SK-N-SH (cell line): Measurements from ENCODE around the gene SCAANT1. TPM values are rescaled to one million over a fixed set of nuclear protein-coding genes. Genes with fewer than 3 reads are reported as not detected.

Source experiments
- CTCF ChIA-PET: fragments of 300-600, 350-600 bp; formaldehyde crosslinking; extraction: SDS; loops from one replicate; lab custom pipeline; 2021; lab: Yijun Ruan, JAX
- POLR2A ChIA-PET: fragments of 350-600 bp; sonication (Branson Sonifier 250); formaldehyde crosslinking; extraction: SDS; loops from one replicate; lab custom pipeline; 2020; ENCODE audit warnings: antibody characterized with exemption, inconsistent platforms; lab: Yijun Ruan, JAX
- DNase-seq: peaks from one replicate; pipeline ENCODE4 v3.0.0; 2012
- H2AFZ ChIP-seq: fragments of 200-600 bp; sonication (generic); 2 replicates; pipeline ENCODE4 v1.8.1; 2016; ENCODE audit warnings: antibody characterized with exemption, mild to moderate bottlenecking, low read depth
- H3F3A ChIP-seq: fragments of 200-600 bp; sonication (generic); replicated peaks from 2 replicates; pipeline ENCODE3; 2016; ENCODE audit warnings: antibody characterized with exemption, mild to moderate bottlenecking; ENCODE audit not compliant: insufficient read depth
- H3K27ac ChIP-seq, 2 experiments: fragments of 200-500 bp in 1 of 2; fragments of 200-600 bp in 1 of 2; sonication (Bioruptor generic) in 1 of 2; sonication (generic), shearing (Covaris generic) in 1 of 2; 2 replicates each; pipeline versions ENCODE4 v1.5.1 to v1.6.1; 2014 to 2016; ENCODE audit warnings: low read depth in 2 of 2, inconsistent platforms in 1 of 2, low read length in 1 of 2, mild to moderate bottlenecking in 1 of 2, mixed read lengths in 1 of 2
- H3K27me3 ChIP-seq: fragments of 200-600 bp; sonication (generic), shearing (Covaris generic); 2 replicates; pipeline ENCODE4 v1.6.1; 2016; ENCODE audit warnings: mixed run types; ENCODE audit not compliant: insufficient read depth
- H3K36me3 ChIP-seq, 2 experiments: fragments of 200-500 bp in 1 of 2; fragments of 200-600 bp in 1 of 2; sonication (Bioruptor generic) in 1 of 2; sonication (generic) in 1 of 2; replicated peaks in 1 of 2; 2 replicates each; pipeline versions ENCODE3 to v1.5.1; 2014 to 2016; ENCODE audit warnings: low read length in 1 of 2, mild to moderate bottlenecking in 1 of 2; ENCODE audit not compliant: insufficient read depth in 2 of 2, control insufficient read depth in 1 of 2
- H3K4me1 ChIP-seq, 2 experiments: fragments of 200-500 bp in 1 of 2; fragments of 200-600 bp in 1 of 2; sonication (Bioruptor generic) in 1 of 2; sonication (generic), shearing (Covaris generic) in 1 of 2; 2 replicates each; pipeline versions ENCODE4 v1.5.1 to v1.6.1; 2014 to 2016; ENCODE audit warnings: low read depth in 1 of 2, low read length in 1 of 2, mixed run types in 1 of 2; ENCODE audit not compliant: insufficient read depth in 2 of 2, control insufficient read depth in 1 of 2
- H3K4me2 ChIP-seq: fragments of 200-600 bp; sonication (generic), shearing (Covaris generic); 2 replicates; pipeline ENCODE4 v1.6.1; 2017; ENCODE audit warnings: mixed run types
- H3K4me3 ChIP-seq, 2 experiments: fragments of 200-500 bp in 1 of 2; fragments of 200-600 bp in 1 of 2; sonication (Bioruptor generic) in 1 of 2; sonication (generic), shearing (Covaris generic) in 1 of 2; 2 replicates each; pipeline versions ENCODE4 v1.5.1 to v1.8.1; 2014 to 2016; ENCODE audit warnings: low read depth in 2 of 2, inconsistent platforms in 1 of 2, low read length in 1 of 2, mild to moderate bottlenecking in 1 of 2, mixed read lengths in 1 of 2, moderate library complexity in 1 of 2
- H3K79me2 ChIP-seq: fragments of 200-600 bp; sonication (generic); 2 replicates; pipeline ENCODE4 v1.8.1; 2017; ENCODE audit warnings: mild to moderate bottlenecking; ENCODE audit not compliant: insufficient read depth
- H3K9ac ChIP-seq: fragments of 200-600 bp; sonication (generic); 2 replicates; pipeline ENCODE4 v1.6.1; 2017; ENCODE audit warnings: mixed run types
- H3K9me2 ChIP-seq: fragments of 200-600 bp; sonication (generic); 2 replicates; pipeline ENCODE4 v1.6.1; 2017; ENCODE audit warnings: mixed run types
- H3K9me3 ChIP-seq: fragments of 200-600 bp; sonication (generic); 2 replicates; pipeline ENCODE4 v1.6.1; 2017; ENCODE audit warnings: mixed run types, mild to moderate bottlenecking, moderate library complexity
- H4K20me1 ChIP-seq: fragments of 200-600 bp; sonication (generic); 2 replicates; pipeline ENCODE4 v1.6.1; 2017; ENCODE audit warnings: mild to moderate bottlenecking, mixed run types; ENCODE audit not compliant: insufficient read depth
- EP300 ChIP-seq, 2 experiments: IDR thresholded peaks; 2 replicates each; pipeline versions ENCODE4 v1.4.0 to v1.6.1; 2012; ENCODE audit warnings: borderline replicate concordance in 1 of 2, low read depth in 1 of 2, low read length in 1 of 2
- FOXM1 ChIP-seq: IDR thresholded peaks from 2 replicates; pipeline ENCODE4 v1.4.0; 2012; ENCODE audit warnings: low read depth, mild to moderate bottlenecking
- GATA2 ChIP-seq: sonication (generic); formaldehyde crosslinking; IDR thresholded peaks from 2 replicates; pipeline ENCODE4 v1.5.0; 2020; ENCODE audit warnings: mild to moderate bottlenecking, missing genetic modification reagents
- MEF2A ChIP-seq: IDR thresholded peaks from 2 replicates; pipeline ENCODE4 v1.4.0; 2012; ENCODE audit warnings: low read depth, borderline replicate concordance
- NRF1 ChIP-seq: IDR thresholded peaks from 2 replicates; pipeline ENCODE4 v1.6.1; 2012; ENCODE audit warnings: low read depth, mild to moderate bottlenecking, low read length
- RFX5 ChIP-seq: IDR thresholded peaks from 2 replicates; pipeline ENCODE4 v1.6.1; 2012; ENCODE audit warnings: mild to moderate bottlenecking, improper control_type of control experiment, low read length
- SIN3A ChIP-seq: IDR thresholded peaks from 2 replicates; pipeline ENCODE4 v1.6.1; 2012; ENCODE audit warnings: low read depth, mild to moderate bottlenecking, low read length, moderate library complexity, borderline replicate concordance
- TCF12 ChIP-seq: IDR thresholded peaks from 2 replicates; pipeline ENCODE4 v1.4.0; 2012
- USF2 ChIP-seq: fragments of 150-350 bp; IDR thresholded peaks from 2 replicates; pipeline ENCODE4 v1.6.1; 2017; ENCODE audit warnings: antibody characterized with exemption, low read length, low read depth, borderline replicate concordance
- WGBS: methylation state at CpG from one replicate; pipeline ENCODE4 v1.1.6; 2017; ENCODE audit warnings: low lambda C conversion rate; 5-methylcytosine and 5-hydroxymethylcytosine counted together
- polyA plus RNA-seq, 3 experiments: library from polyadenylated mRNA; depleted of rRNA; stranded (reverse); fragments of >200 nt; gene quantifications; 2 replicates each; pipeline ENCODE4 v1.2.3, GENCODE V29; 2012
- TF ChIP-seq, protein P1 (sequence below): IDR thresholded peaks from 2 replicates; pipeline ENCODE4 v1.4.0; 2012; ENCODE audit warnings: low read depth, borderline replicate concordance
- TF ChIP-seq, protein P2 (sequence below): IDR thresholded peaks from 2 replicates; pipeline ENCODE4 v1.4.0; 2012; ENCODE audit warnings: low read depth

Gene SCAANT1
- polyA plus RNA-seq, 1 of the 3 experiments (the other 2 are of a cell fraction), result not detected

DNA sequence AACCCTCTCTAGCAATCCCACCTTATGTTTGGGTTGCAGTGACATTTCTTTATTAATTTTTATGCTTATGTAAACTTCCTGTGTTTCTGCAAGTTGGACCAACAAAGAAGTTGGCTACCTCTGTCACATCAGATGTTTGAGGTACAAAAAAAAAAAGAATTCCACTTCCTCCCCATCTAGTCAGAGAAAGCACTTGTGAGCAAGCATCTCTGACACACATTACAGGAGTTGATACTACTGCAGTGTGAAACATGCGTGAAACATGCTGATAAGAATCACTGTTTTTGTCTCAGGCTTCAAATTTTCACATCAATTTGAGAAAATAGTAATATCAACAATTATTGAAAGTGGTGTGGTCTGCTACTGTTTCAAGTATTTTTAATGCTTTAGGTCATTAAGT lies 1.3 kb downstream of the SCAANT1 start:
- Histone ChIP-seq H3K9me3 (no peaks in the 10 kb centered on the region), H3K4me2 (peak overlapping the region; percentile 96), H3K4me1 (peaks cover 13 to 18% of the 10 kb centered on the region in 2 experiments), H3K79me2 (peaks cover 51% of the 10 kb centered on the region), H3K9me2 (no peaks in the 10 kb centered on the region), H2AFZ (no peak overlapping the region), H3K9ac (peak overlapping the region; percentile 81; the same call in 1 of the 2 replicates), H3K27me3 (no peaks in the 10 kb centered on the region), H3F3A (peaks cover 14% of the 10 kb centered on the region), H3K36me3 (peaks cover 4 to 10% of the 10 kb centered on the region in 2 experiments), H4K20me1 (peaks cover 8% of the 10 kb centered on the region; the same call in 1 of the 2 replicates), H3K27ac (peak overlapping the region in 1 of 2 experiments; percentile 86; a peak in 2 of 4 replicates), H3K4me3 (peak overlapping the region in 1 of 2 experiments; percentile 68; a peak in 3 of 4 replicates)
- no peak for DNase-seq
- TF ChIP-seq GATA2 (CRISPR knock-in tag), result no peak
- TF ChIP-seq USF2, result no peak
- TF ChIP-seq NRF1, result no peak
- TF ChIP-seq FOXM1, result no peak
- no peak for TF ChIP-seq SIN3A
- TF ChIP-seq MEF2A, result no peak
- TF ChIP-seq TCF12, result no peak
- TF ChIP-seq, protein P1, sequence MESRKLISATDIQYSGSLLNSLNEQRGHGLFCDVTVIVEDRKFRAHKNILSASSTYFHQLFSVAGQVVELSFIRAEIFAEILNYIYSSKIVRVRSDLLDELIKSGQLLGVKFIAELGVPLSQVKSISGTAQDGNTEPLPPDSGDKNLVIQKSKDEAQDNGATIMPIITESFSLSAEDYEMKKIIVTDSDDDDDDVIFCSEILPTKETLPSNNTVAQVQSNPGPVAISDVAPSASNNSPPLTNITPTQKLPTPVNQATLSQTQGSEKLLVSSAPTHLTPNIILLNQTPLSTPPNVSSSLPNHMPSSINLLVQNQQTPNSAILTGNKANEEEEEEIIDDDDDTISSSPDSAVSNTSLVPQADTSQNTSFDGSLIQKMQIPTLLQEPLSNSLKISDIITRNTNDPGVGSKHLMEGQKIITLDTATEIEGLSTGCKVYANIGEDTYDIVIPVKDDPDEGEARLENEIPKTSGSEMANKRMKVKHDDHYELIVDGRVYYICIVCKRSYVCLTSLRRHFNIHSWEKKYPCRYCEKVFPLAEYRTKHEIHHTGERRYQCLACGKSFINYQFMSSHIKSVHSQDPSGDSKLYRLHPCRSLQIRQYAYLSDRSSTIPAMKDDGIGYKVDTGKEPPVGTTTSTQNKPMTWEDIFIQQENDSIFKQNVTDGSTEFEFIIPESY, result no peak
- TF ChIP-seq, protein P2, sequence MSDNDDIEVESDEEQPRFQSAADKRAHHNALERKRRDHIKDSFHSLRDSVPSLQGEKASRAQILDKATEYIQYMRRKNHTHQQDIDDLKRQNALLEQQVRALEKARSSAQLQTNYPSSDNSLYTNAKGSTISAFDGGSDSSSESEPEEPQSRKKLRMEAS, result no peak
- ChIA-PET CTCF (interaction anchor here (1.3 to 2.1 kb wide), 4 partner anchors 10 to 562 kb away, joined by 4 to 8 read pairs (median 6); partner anchors contain the start of gene C3orf49), POLR2A (no interaction called here)
- 74% methylated on average over 1 of the region's 1 CpG for WGBS

- ChIA-PET POLR2A (no interaction called here), CTCF (interaction anchor here (0.7 to 2.1 kb wide), 3 partner anchors 51 to 561 kb away, joined by 3 to 8 read pairs (median 7); partner anchors contain the start of gene C3orf49)
- Histone ChIP-seq H3K36me3 (peaks cover 4 to 13% of the 10 kb centered on the region in 2 experiments), H2AFZ (no peak overlapping the region), H3K9ac (no peak overlapping the region), H3K27me3 (no peaks in the 10 kb centered on the region), H3K4me1 (peaks cover 13 to 18% of the 10 kb centered on the region in 2 experiments), H3K4me3 (no peak overlapping the region), H3K27ac (no peak overlapping the region), H4K20me1 (peaks cover 8% of the 10 kb centered on the region; the same call in 1 of the 2 replicates), H3K4me2 (no peak overlapping the region), H3K79me2 (peaks cover 42% of the 10 kb centered on the region), H3K9me3 (no peaks in the 10 kb centered on the region), H3K9me2 (no peaks in the 10 kb centered on the region), H3F3A (peaks cover 14% of the 10 kb centered on the region)
- 97% methylated on average over 4 of the region's 4 CpGs for WGBS
- TF ChIP-seq EP300 (IDR thresholded peaks at IDR 0.05; ENCODE audit: borderline replicate concordance in 1 of 2, low read depth in 1 of 2, low read length in 1 of 2), result no peak
- TF ChIP-seq RFX5, result no peak
- no peak for DNase-seq
These were observed 2.2 kb downstream of the SCAANT1 start for GRCh38 chr3:63910001-63910400.
